ENCODE measurements around the gene GH1. TPM values are rescaled to one million over a fixed set of nuclear protein-coding genes. Genes with fewer than 3 reads are reported as not detected.
"Not testable (repeated sequence)": the region's sequence is repeated elsewhere in the genome, so short reads cannot be mapped to it uniquely, and the experiment has no call there.

Gene GH1
- total RNA-seq, 1 donor from 2014 or later: not detected

DNA sequence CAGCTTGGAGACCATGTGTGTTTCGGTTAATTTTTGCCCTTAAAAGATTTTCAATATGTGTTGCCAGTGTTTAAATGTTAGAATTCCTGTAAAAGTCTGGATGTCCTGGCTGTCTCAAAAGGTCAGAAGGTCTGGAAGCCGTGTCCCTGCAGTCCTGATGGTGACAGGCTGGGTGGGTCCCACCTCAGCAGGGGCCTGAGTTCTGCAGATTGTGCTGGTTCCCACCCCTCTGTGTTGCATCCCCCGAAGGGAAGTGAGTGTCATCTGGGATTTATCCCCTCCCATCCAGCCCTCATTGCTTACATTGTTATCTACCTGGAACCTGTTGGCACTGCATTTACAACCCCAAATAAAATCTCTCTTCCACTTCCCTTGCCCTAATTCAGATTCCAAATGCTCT is 24.6 kb downstream of the GH1 start:
- H3K27me3 Mint-ChIP-seq (ENCODE audit: low read depth): peaks cover 27% of the 10 kb centered on the region
- DNase-seq (ENCODE audit: low spot score); H3K36me3 Mint-ChIP-seq (ENCODE audit: low read depth); H3K9me3 Mint-ChIP-seq (ENCODE audit: low read depth); H3K27ac Mint-ChIP-seq (ENCODE audit: unreplicated experiment); H3K4me3 Mint-ChIP-seq (ENCODE audit: unreplicated experiment); H3K4me1 Mint-ChIP-seq (ENCODE audit: low read depth): not testable (repeated sequence)

DNA sequence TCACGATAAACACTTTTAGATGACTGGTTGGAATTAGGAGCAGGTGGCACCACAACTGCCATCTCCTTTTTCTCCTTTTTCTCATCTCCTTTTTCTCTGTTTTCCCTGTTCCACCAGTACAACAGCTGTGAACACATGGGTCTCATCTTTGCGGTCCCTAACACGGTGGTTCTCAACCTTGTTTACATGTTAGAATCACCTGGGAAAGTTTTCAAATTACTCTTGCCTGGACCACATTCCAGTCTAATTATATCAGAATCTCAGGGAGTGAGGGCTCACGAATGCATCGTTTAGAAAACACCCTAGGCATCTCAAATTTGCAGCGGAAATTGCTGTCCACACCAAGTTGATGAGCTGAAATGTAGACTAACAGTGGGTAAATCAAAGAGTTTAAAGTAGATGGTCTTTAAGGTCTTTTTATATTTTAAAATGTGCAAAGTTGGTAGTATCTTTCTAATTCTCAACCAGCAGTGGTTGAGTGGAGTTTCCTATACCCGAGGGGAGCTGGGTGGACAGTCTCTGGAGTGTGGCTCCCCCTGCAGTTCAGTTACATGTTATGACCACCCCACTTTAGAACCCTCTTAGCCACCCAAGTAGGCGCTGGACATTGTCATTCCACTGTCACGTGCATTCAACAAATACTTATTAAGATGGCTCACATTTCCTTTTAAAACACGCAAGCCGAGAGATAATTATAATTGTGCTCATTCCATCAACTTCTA is 26.2 kb downstream of the GH1 start:
- not testable (repeated sequence) for H3K27ac Mint-ChIP-seq (ENCODE audit: unreplicated experiment); H3K36me3 Mint-ChIP-seq (ENCODE audit: low read depth); H3K4me1 Mint-ChIP-seq (ENCODE audit: low read depth); H3K9me3 Mint-ChIP-seq (ENCODE audit: low read depth); H3K4me3 Mint-ChIP-seq (ENCODE audit: unreplicated experiment); DNase-seq (ENCODE audit: low spot score)
- H3K27me3 Mint-ChIP-seq (ENCODE audit: low read depth): peaks cover 31% of the 10 kb centered on the region
- TF ChIP-seq, protein P1, sequence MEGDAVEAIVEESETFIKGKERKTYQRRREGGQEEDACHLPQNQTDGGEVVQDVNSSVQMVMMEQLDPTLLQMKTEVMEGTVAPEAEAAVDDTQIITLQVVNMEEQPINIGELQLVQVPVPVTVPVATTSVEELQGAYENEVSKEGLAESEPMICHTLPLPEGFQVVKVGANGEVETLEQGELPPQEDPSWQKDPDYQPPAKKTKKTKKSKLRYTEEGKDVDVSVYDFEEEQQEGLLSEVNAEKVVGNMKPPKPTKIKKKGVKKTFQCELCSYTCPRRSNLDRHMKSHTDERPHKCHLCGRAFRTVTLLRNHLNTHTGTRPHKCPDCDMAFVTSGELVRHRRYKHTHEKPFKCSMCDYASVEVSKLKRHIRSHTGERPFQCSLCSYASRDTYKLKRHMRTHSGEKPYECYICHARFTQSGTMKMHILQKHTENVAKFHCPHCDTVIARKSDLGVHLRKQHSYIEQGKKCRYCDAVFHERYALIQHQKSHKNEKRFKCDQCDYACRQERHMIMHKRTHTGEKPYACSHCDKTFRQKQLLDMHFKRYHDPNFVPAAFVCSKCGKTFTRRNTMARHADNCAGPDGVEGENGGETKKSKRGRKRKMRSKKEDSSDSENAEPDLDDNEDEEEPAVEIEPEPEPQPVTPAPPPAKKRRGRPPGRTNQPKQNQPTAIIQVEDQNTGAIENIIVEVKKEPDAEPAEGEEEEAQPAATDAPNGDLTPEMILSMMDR (IDR thresholded peaks at IDR 0.05): peak; percentile 56

DNA sequence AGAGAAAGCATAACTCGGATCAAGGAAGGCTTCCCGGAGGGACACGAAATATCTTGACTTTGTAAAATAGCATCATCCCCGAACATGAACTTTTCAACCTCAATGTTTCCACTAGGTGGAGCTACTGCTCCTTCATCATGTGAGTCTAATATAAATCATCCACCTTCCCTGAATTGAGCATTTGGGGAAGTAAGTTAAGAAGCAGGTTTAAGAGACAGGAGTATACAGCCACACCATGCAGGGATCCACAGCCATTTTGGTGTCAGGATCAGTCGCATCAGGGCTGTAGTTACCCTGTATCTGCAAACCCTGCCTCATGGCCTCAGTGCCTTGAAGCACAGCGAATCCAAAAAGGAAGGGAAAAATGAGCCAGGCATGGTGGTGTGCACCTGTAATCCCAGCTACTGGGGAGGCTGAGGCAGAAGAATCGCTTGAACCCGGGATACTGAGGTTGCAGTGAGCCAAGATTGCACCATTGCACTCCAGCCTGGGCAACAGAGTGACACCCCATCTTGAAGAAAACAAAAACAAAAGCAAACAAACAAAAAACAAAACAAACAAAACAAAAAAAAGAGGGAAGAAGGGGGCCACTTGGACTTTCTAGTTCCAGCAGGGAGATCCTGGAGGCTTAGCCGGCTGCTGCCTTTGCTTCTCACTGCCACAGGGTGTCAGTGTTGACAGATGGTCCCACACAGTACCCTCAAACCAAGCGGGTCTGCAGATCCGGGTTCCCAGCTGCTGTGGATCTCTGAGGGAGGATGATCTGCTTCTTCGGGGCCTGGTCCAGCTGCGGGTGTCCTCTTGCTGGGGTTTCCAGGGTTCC is 29.4 kb downstream of the GH1 start:
- not testable (repeated sequence) for H3K27ac Mint-ChIP-seq (ENCODE audit: unreplicated experiment); DNase-seq (ENCODE audit: low spot score); H3K4me3 Mint-ChIP-seq (ENCODE audit: unreplicated experiment); H3K36me3 Mint-ChIP-seq (ENCODE audit: low read depth); H3K4me1 Mint-ChIP-seq (ENCODE audit: low read depth); H3K9me3 Mint-ChIP-seq (ENCODE audit: low read depth)
- TF ChIP-seq, protein P1 (IDR thresholded peaks at IDR 0.05): peak; percentile 75
- H3K27me3 Mint-ChIP-seq (ENCODE audit: low read depth): peaks cover 26% of the 10 kb centered on the region

DNA sequence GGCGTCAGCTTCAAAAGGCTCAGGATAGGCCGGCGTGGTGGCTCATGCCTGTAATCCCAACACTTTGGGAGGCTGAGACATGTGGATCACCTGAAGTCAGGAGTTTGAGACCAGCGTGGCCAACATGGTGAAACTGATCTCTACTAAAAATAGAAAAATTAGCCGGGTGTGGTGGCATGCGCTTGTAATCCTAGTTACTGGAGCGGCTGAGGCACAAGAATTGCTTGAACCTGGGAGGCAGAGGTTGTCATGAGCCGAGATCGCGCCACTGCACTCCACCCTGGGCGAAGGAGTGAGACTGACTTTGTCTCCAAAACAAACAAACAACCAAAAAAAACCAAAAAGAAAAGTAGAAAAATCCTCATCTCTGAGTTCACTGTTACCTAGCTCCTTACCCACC is 33.5 kb downstream of the GH1 start:
- not testable (repeated sequence) for H3K36me3 Mint-ChIP-seq (ENCODE audit: low read depth); H3K9me3 Mint-ChIP-seq (ENCODE audit: low read depth); H3K27ac Mint-ChIP-seq (ENCODE audit: unreplicated experiment); DNase-seq (ENCODE audit: low spot score); H3K4me1 Mint-ChIP-seq (ENCODE audit: low read depth); H3K4me3 Mint-ChIP-seq (ENCODE audit: unreplicated experiment)
- H3K27me3 Mint-ChIP-seq (ENCODE audit: low read depth): peaks cover 11% of the 10 kb centered on the region

DNA sequence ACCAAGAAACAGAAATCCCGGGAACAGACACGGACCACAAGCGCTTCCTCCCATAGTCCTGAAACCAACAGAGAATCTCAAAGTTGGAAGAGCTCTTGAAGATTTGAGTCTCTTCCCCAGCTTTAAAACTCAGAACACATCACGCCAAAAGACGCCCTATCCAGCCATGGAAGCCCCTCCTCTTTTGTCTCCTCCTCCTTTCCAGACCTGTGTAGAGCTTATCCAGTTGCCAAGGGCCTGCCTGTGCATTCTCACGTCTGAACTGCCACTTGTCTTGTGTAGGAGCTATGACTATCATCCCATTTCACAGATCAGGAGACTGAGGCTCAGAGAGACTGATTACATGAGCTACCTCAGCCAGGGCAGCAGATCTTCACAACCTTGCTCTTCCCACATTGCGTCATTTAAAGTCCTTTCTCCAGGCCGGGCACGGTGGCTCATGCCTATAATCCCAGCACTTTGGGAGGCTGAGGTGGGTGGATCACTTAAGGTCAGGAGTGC is 36.0 kb downstream of the GH1 start:
- H3K27me3 Mint-ChIP-seq (ENCODE audit: low read depth): peaks cover 20% of the 10 kb centered on the region
- H3K4me3 Mint-ChIP-seq (ENCODE audit: unreplicated experiment); H3K36me3 Mint-ChIP-seq (ENCODE audit: low read depth); DNase-seq (ENCODE audit: low spot score); H3K4me1 Mint-ChIP-seq (ENCODE audit: low read depth); H3K9me3 Mint-ChIP-seq (ENCODE audit: low read depth); H3K27ac Mint-ChIP-seq (ENCODE audit: unreplicated experiment): not testable (repeated sequence)

DNA sequence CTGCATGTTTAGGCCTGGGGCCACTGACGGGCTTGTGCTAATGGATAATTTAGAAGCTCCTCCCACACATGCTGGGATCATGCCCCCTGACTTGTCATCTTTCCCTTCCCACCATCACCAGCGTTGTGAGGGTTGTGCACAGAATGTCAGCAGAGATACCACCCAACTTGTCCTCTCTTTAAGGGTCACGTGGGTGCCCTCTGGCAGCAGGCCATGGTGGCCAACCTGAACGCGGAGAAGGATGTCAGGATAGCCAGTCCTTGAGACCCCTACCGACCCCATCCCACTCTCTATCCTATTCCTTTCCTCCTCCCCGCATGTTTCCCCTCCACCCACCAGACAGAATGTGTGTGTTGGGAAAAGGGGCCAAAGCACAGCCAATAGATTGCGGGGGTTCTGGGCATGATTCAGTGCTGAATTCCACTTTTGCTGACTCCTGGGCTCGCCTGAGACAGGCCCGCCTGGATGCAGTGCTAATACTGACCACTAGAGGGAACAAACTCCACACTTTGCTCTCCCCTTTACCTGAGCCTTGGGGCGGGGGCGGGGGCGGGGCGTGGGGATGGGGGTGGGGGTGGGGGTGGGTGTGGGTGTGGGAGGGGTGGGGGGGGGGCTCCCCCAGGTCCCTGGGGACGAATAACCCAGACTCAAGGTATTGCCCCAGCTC is 36.6 kb downstream of the GH1 start, which contains the start of gene GH2:
Gene GH2 (minus strand): TSS at position 10 of the 667 bp plus-strand sequence. CDS start 143 bp downstream, outside the sequence.
- DNase-seq (ENCODE audit: low spot score): no peak
- H3K27me3 Mint-ChIP-seq (ENCODE audit: low read depth): peaks cover 21% of the 10 kb centered on the region
- TF ChIP-seq, protein P1 (IDR thresholded peaks at IDR 0.05): peak; percentile 73
- H3K9me3 Mint-ChIP-seq (ENCODE audit: low read depth): no peaks in the 10 kb centered on the region
- no peaks in the 10 kb centered on the region for H3K4me1 Mint-ChIP-seq (ENCODE audit: low read depth)
- H3K4me3 Mint-ChIP-seq (ENCODE audit: unreplicated experiment): no peak within 1 kb of the TSS
- H3K36me3 Mint-ChIP-seq (ENCODE audit: low read depth): no peaks in the 10 kb centered on the region
- H3K27ac Mint-ChIP-seq (ENCODE audit: unreplicated experiment): no peak within 1 kb of the TSS

DNA sequence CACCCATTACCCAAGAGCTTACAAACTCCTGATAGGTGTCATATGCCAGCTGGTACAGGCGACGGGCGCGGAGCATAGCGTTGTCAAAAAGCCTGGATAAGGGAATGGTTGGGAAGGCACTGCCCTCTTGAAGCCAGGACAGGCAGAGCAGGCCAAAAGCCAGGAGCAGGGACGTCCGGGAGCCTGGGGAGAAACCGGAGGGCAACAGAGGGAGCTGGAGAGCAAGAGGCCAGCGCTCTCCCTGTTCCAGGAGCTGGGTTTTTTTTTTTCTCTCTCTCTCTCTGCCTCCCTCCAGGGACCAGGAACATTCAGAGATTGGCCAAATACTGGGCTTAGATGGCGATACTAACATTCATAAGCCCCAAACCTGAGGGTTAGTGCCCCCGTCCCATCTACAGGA is 37.3 kb downstream of the GH1 start:
- H3K36me3 Mint-ChIP-seq (ENCODE audit: low read depth); H3K27ac Mint-ChIP-seq (ENCODE audit: unreplicated experiment); H3K9me3 Mint-ChIP-seq (ENCODE audit: low read depth); H3K4me3 Mint-ChIP-seq (ENCODE audit: unreplicated experiment); H3K4me1 Mint-ChIP-seq (ENCODE audit: low read depth); DNase-seq (ENCODE audit: low spot score): not testable (repeated sequence)
- H3K27me3 Mint-ChIP-seq (ENCODE audit: low read depth): peaks cover 23% of the 10 kb centered on the region
